Measurements from ENCODE around the gene KLRF2.

GRCh38 chr12:9900930-9901329 lies 19.6 kb downstream of the KLRF2 start:
- no peak for TF ChIP-seq CTCF (IDR thresholded peaks at IDR 0.05)
- TF ChIP-seq POLR2AphosphoS5 (IDR thresholded peaks at IDR 0.05), result no peak
